Tibial nerve (tissue), 4 donors: ENCODE results near the gene GGCX. TPM values are rescaled to one million over a fixed set of nuclear protein-coding genes. Genes with fewer than 3 reads are reported as not detected.
A peak's percentile ranks its signal among the peaks of the same experiment; 100 is the strongest.

Experiments used
- DNase-seq, 2 donors: peaks; one replicate each; pipeline ENCODE4 v3.0.0-alpha.2; 2019; ENCODE audit warnings: low spot score in 2 of 2
- H3K27ac ChIP-seq, 4 donors: fragments of 200-600 bp; sonication (generic) in 3 of 4; one replicate each; pipeline ENCODE4 v1.5.1; 2017 to 2019; ENCODE audit warnings: mild to moderate bottlenecking in 1 of 4
- H3K27me3 ChIP-seq, 2 donors: fragments of 200-600 bp; sonication (generic) in 1 of 2; one replicate each; pipeline versions ENCODE4 v1.5.1 to v1.6.0; 2017 to 2019
- H3K36me3 ChIP-seq, 3 donors: fragments of 200-600 bp; sonication (generic); one replicate each; pipeline ENCODE4 v1.5.1; 2018 to 2019
- H3K4me1 ChIP-seq, 4 donors: fragments of 200-600 bp; sonication (generic) in 3 of 4; one replicate each; pipeline ENCODE4 v1.5.1; 2017 to 2019
- H3K4me3 ChIP-seq, 4 donors: fragments of 200-600 bp; sonication (generic) in 3 of 4; one replicate each; pipeline ENCODE4 v1.5.1; 2017 to 2019; ENCODE audit warnings: mild to moderate bottlenecking in 1 of 4, moderate library complexity in 1 of 4
- H3K9me3 ChIP-seq, 4 donors: fragments of 200-600 bp; sonication (generic) in 3 of 4; one replicate each; pipeline ENCODE4 v1.5.1; 2017 to 2019
- CTCF ChIP-seq, 5 experiments: fragments of 200-600 bp in 3 of 5; fragments of 450-650 bp in 2 of 5; sonication (generic) in 3 of 5; IDR thresholded peaks; one replicate each; pipeline ENCODE4 v1.5.1; 2016 to 2019; ENCODE audit warnings: antibody characterized with exemption in 5 of 5, mild to moderate bottlenecking in 3 of 5, moderate library complexity in 2 of 5
- EP300 ChIP-seq, 2 donors: sonication (generic); formaldehyde crosslinking; IDR thresholded peaks; one replicate each; pipeline ENCODE4 v1.6.1; 2017; ENCODE audit warnings: antibody characterized with exemption in 2 of 2, mild to moderate bottlenecking in 1 of 2
- POLR2A ChIP-seq, 2 donors: fragments of 450-650 bp; IDR thresholded peaks; one replicate each; pipeline ENCODE4 v1.6.1; 2017; ENCODE audit warnings: antibody characterized with exemption in 2 of 2, mild to moderate bottlenecking in 2 of 2, moderate library complexity in 2 of 2
- WGBS, 2 donors: methylation state at CpG; one replicate each; pipeline ENCODE4 v1.1.5; 2018; 5-methylcytosine and 5-hydroxymethylcytosine counted together
- total RNA-seq, 4 donors: library from RNA; depleted of rRNA; stranded (reverse); fragments of >200 nt; gene quantifications; one replicate each; pipeline ENCODE4 v1.1.0, GENCODE V29; 2016

The GGCX gene
- total RNA-seq, 4 donors from 2014 or later = 24.7 to 34.3 (median 27.1) TPM

DNA sequence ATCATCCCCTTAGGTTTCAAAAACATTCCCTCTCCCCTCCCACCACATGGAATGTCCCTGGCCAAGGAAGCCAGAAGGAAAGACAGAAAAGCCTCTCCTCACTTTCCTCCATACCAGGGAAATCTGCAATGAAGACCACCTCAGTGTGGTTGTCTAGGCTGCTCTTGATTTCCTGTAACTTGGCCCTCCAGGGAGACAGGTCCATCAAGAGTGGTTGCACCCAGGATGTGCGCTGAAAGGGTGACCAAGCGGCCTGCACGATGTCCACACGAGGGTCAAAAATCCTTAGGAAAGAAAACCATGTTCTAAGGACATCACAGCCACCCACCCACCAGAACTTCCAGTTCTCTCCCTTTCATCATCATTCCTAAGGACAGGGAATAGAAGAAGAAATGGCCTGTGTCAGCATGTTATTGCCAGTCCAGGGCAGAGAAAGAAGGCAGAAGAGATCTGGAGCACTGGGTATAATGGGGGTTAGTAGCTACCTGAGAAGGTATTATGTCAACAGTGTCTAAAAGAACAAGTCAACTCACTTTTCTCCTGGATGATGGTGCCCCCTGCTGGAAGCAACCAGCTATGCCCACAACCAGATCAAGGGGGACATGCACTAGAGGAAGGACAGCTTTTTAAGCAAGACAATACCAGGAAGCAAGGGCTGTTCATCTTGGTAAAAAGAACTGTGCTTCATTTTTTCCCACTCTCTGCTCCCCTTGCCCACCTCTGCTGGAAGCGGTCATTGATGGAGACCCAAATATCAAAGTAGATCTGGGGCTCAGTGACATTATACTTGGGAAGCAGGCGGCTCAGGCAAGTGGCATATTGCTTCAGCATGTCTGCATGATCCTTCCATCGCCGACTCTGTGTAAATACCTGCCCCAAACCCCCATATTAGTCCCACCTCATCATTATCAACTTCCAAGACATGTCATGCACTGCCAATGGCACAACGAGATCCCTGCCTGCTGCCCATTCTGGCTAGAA is 9.3 kb downstream of the GGCX start:
- Histone ChIP-seq H3K27ac (peak overlapping the region in 2 of 4 donors; percentile 48 to 50), H3K36me3 (peaks cover 2 to 95% (median 16%) of the 10 kb centered on the region in 3 donors)
- WGBS, 2 donors = 67 to 70% methylated on average over 9 of the region's 9 CpGs

GRCh38 chr2:85550486-85550885 is 10.8 kb downstream of the GGCX start:
- 84 to 92% methylated on average over 10 of the region's 10 CpGs for WGBS, 2 donors
- no peak for DNase-seq
- peak overlapping the region in 1 of 4 donors; percentile 50 for H3K27ac ChIP-seq
- peaks cover 2 to 96% (median 24%) of the 10 kb centered on the region in 3 donors for H3K36me3 ChIP-seq
- no peaks in the 10 kb centered on the region for H3K27me3 ChIP-seq
- no peak for TF ChIP-seq EP300 (IDR thresholded peaks at IDR 0.05)
- TF ChIP-seq POLR2A (IDR thresholded peaks at IDR 0.05) = no peak
- TF ChIP-seq CTCF (IDR thresholded peaks at IDR 0.05) = no peak
- H3K9me3 ChIP-seq = no peaks in the 10 kb centered on the region
- H3K4me3 ChIP-seq = no peak overlapping the region
- peaks cover 0 to 9% (median 0%) of the 10 kb centered on the region in 4 donors for H3K4me1 ChIP-seq

More for the DNA sequence above, 9.3 kb downstream of the GGCX start:
- no peaks in the 10 kb centered on the region for H3K27me3 ChIP-seq
- H3K9me3 ChIP-seq = no peaks in the 10 kb centered on the region
- peak; percentile 78 to 93 for DNase-seq
- no peak overlapping the region for H3K4me3 ChIP-seq
- peaks cover 0 to 9% (median 0%) of the 10 kb centered on the region in 4 donors for H3K4me1 ChIP-seq
- TF ChIP-seq CTCF (IDR thresholded peaks at IDR 0.05) (peak; percentile 87 to 95 (median 88)), POLR2A (IDR thresholded peaks at IDR 0.05) (no peak), EP300 (IDR thresholded peaks at IDR 0.05) (peak in 1 of 2 donors; percentile 37)

DNA sequence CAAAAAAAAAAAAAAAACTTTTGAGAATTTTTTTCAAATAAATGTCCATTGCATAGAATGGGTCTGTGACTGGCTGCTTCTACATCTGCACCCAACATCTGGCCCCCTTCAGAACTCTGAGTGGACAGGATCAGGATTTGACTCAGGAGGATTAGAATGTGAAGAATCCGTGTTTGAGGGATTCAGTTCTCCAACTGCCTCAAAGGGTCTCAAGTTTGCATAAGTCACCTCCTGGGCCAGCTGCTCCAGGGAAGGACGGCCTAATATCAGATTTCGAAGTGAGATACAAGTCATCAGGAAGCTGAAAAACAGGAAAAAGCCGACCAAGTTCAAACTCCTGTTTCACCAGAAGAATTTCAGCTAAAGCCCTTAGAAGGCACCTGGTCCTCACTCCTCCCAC is 11.5 kb downstream of the GGCX start:
- TF ChIP-seq CTCF (IDR thresholded peaks at IDR 0.05) = no peak
- TF ChIP-seq EP300 (IDR thresholded peaks at IDR 0.05) = no peak
- no peak for TF ChIP-seq POLR2A (IDR thresholded peaks at IDR 0.05)
- DNase-seq = no peak
- H3K27me3 ChIP-seq = no peaks in the 10 kb centered on the region
- no peak overlapping the region for H3K4me3 ChIP-seq
- no peaks in the 10 kb centered on the region for H3K9me3 ChIP-seq
- H3K4me1 ChIP-seq = peaks cover 0 to 9% (median 0%) of the 10 kb centered on the region in 4 donors
- H3K36me3 ChIP-seq = peaks cover 2 to 95% (median 28%) of the 10 kb centered on the region in 3 donors
- WGBS, 2 donors = 42 to 50% methylated on average over 4 of the region's 4 CpGs
- peak overlapping the region in 1 of 4 donors; percentile 50 for H3K27ac ChIP-seq

- DNase-seq = no peak
- 85 to 86% methylated on average over 10 of the region's 10 CpGs for WGBS, 2 donors
- Histone ChIP-seq H3K4me3 (no peak overlapping the region), H3K36me3 (peaks cover 5 to 95% (median 33%) of the 10 kb centered on the region in 3 donors), H3K9me3 (no peaks in the 10 kb centered on the region), H3K27ac (no peak overlapping the region), H3K27me3 (no peaks in the 10 kb centered on the region), H3K4me1 (peaks cover 0 to 12% (median 0%) of the 10 kb centered on the region in 4 donors)
- TF ChIP-seq EP300 (IDR thresholded peaks at IDR 0.05) = no peak
- TF ChIP-seq CTCF (IDR thresholded peaks at IDR 0.05) = no peak
- no peak for TF ChIP-seq POLR2A (IDR thresholded peaks at IDR 0.05)
Measured at GRCh38 chr2:85549095-85549494, 12.2 kb downstream of the GGCX start.

GRCh38 chr2:85548608-85548900 is 12.7 kb downstream of the GGCX start:
- Histone ChIP-seq H3K36me3 (peaks cover 5 to 95% (median 32%) of the 10 kb centered on the region in 3 donors), H3K27ac (no peak overlapping the region), H3K27me3 (no peaks in the 10 kb centered on the region), H3K9me3 (no peaks in the 10 kb centered on the region), H3K4me3 (no peak overlapping the region), H3K4me1 (peaks cover 0 to 12% (median 0%) of the 10 kb centered on the region in 4 donors)
- no peak for DNase-seq
- TF ChIP-seq POLR2A (IDR thresholded peaks at IDR 0.05) = no peak
- TF ChIP-seq EP300 (IDR thresholded peaks at IDR 0.05) = no peak
- no peak for TF ChIP-seq CTCF (IDR thresholded peaks at IDR 0.05)
- 72 to 83% methylated on average over 2 of the region's 2 CpGs for WGBS, 2 donors
